ENCODE data around the gene SLC8A3.

The SLC8A3 gene

DNA sequence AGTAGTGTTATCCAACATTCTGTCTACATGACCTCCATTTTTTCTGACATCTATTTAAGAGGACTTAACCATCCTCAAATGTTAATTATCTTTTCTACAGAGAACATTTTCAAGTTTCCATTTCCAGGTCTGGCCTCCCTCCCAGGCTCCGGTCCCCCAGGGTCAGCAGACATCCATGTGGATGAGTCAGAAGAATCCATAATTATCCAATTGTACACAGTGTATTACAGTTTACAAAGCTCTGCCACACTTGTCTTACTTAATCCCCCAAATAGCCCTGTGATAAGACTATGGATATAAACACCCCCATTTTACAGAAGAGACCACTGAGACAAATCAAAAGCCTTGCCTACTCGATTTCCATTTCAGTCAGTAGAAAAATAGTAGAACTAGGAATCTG, 65.0 kb downstream of the SLC8A3 start:
- DNase-seq (ENCODE audit: low read depth in 2 of 2, low spot score in 1 of 2), result no peak

DNA sequence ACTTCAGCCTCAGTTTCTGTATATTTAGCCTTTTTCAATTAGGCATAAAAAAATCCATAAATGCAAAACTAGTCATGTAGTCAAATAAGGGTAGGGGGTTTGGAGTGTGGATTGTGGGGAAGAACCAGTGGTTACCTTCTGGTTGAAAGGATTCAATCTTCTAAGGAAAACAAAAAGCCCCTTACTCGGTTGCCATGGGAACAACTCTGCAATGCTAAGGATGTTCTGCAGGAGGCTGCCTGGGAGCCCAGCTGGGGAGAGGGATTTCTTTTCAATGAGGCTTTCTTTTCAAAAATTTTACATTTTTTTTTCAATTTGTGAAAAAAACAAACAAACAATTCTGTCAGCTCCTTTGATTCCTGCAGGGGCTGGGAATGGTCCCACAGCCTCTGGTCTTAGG, 67.2 kb downstream of the SLC8A3 start:
- DNase-seq (ENCODE audit: low read depth in 2 of 2, low spot score in 1 of 2), result no peak

DNA sequence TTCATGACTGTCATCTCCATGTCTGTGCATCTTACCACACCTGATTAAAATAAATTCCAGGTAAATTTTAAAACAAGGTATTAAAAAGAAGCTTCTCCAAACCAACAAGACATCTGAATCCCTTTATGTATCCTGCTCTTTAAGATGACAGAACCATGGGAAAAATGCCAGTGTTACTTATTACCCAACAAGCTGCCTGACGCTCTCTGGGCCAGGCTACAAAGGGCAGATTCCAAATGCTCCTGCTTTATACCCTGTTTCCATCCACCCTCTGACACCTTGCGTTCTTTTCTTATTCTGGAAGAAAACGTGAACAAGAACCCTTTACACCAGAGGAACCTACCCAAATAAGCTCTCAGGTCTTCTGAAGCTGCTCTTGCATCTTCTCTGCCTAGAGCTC, 70.7 kb downstream of the SLC8A3 start:
- no peak for DNase-seq (ENCODE audit: low read depth in 2 of 2, low spot score in 1 of 2)

DNA sequence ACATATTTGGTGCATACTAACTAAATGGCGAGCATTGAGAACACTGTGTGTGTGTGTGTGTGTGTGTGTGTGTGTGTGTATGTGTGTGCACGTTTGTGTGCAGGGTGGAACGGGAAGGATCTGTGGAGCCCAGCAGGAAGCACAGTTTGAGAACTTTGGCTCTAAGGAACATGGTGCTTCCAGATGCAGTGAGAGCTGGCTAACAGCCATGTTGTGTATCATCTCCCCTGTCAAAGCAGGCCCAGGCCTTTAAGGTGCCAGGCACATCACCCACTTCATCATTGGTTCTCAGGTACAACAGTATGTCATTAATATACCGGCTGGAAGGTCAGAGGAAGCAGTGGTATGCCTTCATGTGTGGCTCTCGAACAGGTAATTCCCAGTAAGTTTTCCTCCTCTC, 72.5 kb downstream of the SLC8A3 start:
- DNase-seq (ENCODE audit: low read depth in 2 of 2, low spot score in 1 of 2), result no peak

- DNase-seq (ENCODE audit: low read depth in 2 of 2, low spot score in 1 of 2), result no peak
Observed at GRCh38 chr14:70114621-70115156, 74.1 kb downstream of the SLC8A3 start.

- DNase-seq (ENCODE audit: low read depth in 2 of 2, low spot score in 1 of 2), result no peak
Observed at GRCh38 chr14:70113211-70113610, 75.5 kb downstream of the SLC8A3 start.

DNA sequence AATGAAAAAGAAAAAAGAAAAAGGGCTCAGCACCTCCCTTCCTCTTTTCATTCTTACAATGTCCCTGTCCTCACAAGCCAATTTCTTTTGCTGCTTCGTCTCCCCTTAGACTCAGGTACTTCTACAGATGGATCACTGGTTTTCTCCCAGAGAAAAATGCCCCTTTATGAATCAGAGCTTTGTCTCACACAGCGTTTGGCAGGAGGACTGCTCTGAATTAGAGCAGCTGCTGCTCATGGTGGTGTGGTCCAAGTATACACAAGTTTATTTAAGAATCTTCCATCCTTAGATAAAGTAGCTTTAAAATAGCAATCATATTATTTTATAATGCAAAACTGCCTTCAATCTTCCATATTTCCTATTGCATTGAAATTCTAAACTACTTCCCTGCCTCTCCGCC, 80.3 kb downstream of the SLC8A3 start:
- no peak for DNase-seq (ENCODE audit: low read depth in 2 of 2, low spot score in 1 of 2)

GRCh38 chr14:70107309-70107708, 81.4 kb downstream of the SLC8A3 start:
- no peak for DNase-seq (ENCODE audit: low read depth in 2 of 2, low spot score in 1 of 2)

DNA sequence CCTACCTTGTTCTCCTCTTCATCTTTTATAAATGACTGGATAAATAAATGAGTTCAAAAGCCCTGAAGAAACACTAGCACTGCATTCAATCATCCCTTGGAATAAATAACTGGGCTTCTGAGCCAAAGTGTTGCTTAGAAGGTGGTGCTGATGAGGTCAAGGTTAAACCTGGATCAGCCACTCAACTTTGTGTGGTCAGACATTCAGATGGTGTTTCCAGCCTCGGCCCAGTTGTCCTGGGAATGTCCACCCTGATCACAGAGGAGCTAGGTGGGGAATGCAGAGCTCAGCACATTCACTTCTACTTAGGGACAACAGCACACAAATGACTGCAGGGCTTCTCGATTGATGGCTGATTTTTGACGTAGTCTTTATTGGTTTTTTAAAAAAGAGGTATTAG, 88.7 kb downstream of the SLC8A3 start:
- no peak for DNase-seq (ENCODE audit: low read depth in 2 of 2, low spot score in 1 of 2)

GRCh38 chr14:70098250-70098809, 90.4 kb downstream of the SLC8A3 start:
- no peak for DNase-seq (ENCODE audit: low read depth in 2 of 2, low spot score in 1 of 2)

DNA sequence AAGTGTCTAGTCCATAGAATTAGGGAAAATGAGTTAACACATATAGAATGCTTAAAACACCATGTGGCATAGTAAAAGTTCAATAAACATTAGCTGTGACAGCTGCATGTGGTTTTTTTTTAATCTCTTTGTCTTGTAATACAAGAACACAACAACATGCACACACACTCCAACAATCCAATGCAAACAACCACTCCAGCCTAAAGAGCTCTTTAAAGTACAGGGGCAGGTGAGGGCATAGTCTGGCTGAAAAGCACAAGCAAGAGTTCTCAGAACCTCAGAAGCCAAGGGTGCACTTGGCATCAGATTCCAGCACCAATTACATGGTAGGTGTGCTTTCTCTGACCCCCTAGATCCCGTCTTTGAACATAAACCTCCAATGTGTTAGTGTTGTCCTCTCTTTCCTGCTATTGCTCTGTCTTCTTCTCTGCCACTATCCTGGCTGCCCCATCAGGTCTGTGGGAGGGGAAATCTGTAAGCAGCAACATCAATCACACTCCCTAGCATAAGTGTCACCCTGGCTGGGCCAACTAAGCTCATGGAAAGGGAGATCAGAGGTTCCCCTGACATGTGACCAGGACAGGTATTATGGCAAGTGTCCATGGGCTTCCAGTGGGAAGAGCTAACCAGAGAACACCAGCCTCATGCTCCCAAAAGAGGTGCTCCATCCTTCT, 91.0 kb downstream of the SLC8A3 start:
- no peak for DNase-seq (ENCODE audit: low read depth in 2 of 2, low spot score in 1 of 2)

DNA sequence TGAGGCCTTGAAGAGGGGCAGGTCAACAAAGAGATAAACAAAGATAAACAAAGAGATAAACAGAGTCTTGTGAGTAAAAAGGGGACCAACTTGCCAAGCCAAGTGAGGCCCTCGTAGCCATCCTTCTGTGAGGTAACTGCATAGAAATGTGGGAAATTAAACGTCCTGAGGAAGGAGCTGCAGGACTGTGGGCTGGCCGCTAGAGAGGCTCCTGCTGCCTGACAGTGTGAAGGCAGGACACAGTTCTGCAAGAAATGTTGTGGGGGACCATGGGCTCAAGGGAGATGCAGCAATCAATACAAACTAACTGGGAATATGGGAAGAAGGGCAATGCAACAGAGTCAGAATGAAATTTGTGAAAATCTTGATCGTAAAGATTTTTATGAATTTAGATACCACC, 91.9 kb downstream of the SLC8A3 start:
- DNase-seq (ENCODE audit: low read depth in 2 of 2, low spot score in 1 of 2), result no peak

DNA sequence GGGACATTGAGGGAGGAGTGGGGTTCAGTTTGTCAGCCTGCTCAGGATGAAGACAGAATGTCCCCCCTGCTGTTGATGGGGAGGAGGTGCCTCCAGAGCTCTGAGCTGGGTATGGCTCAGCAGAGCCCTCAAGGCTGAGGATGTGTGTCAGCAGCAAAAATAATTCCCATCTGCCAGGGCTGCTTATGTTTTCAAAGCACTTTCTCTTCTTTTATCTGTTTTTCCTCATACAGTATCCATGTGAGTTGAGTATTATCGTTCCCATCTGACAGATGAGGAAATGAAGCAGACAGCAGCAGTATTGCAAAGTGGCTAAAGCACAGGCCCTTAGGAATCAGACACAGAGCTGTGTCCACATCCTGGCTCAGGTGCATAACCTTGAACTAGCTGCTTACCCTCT, 94.1 kb downstream of the SLC8A3 start:
- no peak for DNase-seq (ENCODE audit: low read depth in 2 of 2, low spot score in 1 of 2)

DNA sequence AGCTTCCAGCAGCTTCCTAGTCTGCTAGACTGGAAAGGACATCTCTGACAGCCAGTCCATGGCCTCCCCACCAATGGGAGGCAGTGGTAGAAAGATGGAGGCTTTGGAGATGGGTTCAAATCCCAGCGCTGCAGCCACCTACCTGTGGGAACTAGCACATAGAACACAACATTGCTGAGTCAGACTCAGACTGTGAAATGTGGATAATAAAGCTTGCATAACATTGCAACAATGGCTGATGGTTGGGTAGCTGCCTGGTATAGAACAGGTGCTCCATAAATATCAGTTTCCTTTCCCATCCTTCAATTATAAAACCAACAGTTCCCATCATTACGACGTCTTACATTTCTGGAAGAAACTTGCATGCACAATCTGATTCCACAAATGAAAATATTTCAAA, 94.6 kb downstream of the SLC8A3 start:
- DNase-seq (ENCODE audit: low read depth in 2 of 2, low spot score in 1 of 2), result no peak

- DNase-seq (ENCODE audit: low read depth in 2 of 2, low spot score in 1 of 2), result no peak
Observed at GRCh38 chr14:70093156-70093555, 95.6 kb downstream of the SLC8A3 start.

DNA sequence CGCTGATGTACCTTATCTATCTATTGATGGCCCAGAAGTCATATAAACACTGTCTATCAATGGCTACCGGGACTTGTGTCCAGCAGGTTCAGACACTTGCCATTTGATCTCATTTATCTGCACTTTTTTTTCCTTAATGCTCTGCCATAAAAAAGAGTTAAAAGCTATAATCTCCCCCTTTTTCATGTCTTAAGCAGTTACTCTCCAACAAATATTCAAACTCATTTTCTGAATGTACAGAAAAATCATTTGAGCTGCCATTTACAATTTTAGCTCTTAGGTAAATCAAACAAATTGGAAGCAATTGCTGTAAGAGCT, 101.4 kb downstream of the SLC8A3 start:
- DNase-seq (ENCODE audit: low read depth in 2 of 2, low spot score in 1 of 2), result no peak

DNA sequence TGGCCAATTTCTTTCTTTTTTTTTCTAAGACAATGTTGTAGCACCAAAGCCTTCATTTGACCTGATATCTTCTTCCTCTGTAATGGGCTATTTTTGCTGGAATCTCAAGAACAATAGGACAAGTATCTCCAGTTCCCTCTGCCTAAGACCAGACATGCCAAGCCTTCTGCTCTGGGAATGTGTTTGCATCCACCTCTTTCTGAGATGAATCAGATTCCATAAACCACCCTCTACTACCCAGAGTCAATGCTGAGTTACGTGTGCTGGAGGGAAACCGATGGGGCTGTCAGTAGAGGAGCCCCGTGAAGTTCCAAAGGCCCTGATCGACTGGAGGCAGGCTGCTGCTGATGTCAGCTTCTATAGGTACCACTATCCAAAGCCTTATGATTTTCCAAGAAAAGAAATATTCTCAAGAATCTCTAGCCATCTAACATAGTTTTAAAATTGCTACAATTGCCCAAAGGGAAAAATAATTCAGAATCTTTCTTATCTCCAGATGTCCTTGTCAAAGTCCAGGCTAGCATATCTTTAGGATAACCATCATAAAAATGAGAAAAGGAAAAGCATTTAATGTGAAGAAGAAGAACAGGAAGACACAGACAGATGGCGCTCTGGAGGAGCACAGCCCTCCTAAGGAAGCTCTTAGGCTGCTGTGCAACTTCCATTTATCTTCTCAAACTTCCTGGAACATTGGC, 101.9 kb downstream of the SLC8A3 start:
- no peak for DNase-seq (ENCODE audit: low read depth in 2 of 2, low spot score in 1 of 2)

DNA sequence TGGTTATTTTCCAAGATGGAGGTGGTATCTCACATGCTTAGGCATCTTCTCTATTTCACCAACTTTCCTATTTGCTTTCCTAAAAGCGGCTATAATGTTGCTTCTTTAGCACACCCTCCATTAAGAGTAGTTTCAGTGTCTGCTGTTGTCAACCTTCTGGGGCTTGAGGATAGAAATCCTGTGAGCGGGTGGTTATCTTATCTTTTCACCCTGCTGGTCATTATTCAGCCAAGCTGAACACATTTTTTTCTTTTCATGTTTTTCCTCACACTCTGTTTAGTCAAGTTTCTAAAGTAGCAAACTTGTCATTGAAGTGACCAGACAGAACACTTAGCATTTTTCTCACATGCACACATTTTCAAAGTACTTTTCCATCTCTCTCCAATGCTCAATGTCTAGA, 104.5 kb downstream of the SLC8A3 start:
- no peak for DNase-seq (ENCODE audit: low read depth in 2 of 2, low spot score in 1 of 2)

GRCh38 chr14:70082394-70082793, 106.4 kb downstream of the SLC8A3 start:
- no peak for DNase-seq (ENCODE audit: low read depth in 2 of 2, low spot score in 1 of 2)

DNA sequence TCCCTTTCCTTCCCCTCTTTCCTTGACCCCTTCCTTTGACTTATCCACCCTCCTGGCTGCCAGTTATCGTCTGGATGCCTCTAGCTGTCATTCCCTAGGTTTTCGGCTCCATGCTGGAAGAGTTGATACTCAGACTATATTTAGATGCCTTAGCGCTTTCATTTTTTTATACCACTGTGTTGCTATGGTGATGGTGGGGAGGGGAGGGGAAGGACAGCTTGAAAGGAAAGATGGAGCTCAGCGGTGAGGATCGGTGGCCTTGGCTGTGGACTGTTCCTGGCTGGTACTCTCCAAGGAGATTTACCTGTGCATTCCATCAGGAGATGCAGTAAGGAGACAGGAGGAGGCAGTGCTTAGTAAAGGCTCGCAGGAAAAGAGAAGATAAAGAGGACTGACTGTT, 108.7 kb downstream of the SLC8A3 start:
- DNase-seq (ENCODE audit: low read depth in 2 of 2, low spot score in 1 of 2), result no peak

- DNase-seq (ENCODE audit: low read depth in 2 of 2, low spot score in 1 of 2), result no peak
Observed at GRCh38 chr14:70078329-70078728, 110.4 kb downstream of the SLC8A3 start.

DNA sequence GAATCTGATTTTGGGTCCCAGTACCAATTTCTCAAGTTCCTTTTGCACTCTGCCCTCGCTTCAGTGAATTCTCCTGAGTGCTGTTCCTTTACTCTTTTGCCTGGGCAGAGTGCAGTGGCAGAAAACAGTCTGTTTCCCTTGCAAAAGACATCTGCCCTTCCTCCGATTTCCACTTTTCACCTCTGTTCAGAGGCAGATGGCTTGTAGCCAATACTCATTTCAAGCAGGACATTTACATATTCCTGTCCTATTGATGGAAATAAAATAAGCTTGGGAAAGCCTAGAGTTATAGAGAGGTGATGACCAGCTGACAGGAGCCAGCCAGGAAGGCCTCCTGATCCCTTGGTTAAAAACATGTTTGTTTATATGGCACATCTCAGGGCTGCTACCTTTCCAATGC, 111.0 kb downstream of the SLC8A3 start:
- DNase-seq (ENCODE audit: low read depth in 2 of 2, low spot score in 1 of 2), result no peak

GRCh38 chr14:70077005-70077404, 111.7 kb downstream of the SLC8A3 start:
- no peak for DNase-seq (ENCODE audit: low read depth in 2 of 2, low spot score in 1 of 2)

All from stimulated activated CD8-positive, alpha-beta memory T cell treated with anti-CD3 and anti-CD28 coated beads, Interleukin-4, amount 100 ng/mL, for 1 hour (primary cell).